GM18517 (cell line): ENCODE measurements around the gene ATP5F1A.
A peak's percentile ranks its signal among the peaks of the same experiment; 100 is the strongest.
"Not testable (repeated sequence)": the region's sequence is repeated elsewhere in the genome, so short reads cannot be mapped to it uniquely, and the experiment has no call there.

Experiments
- ATAC-seq: cut with Tn5 transposase; IDR thresholded peaks from one replicate; pipeline ENCODE4 v1.9.1; 2021; ENCODE audit warnings: mild to moderate bottlenecking, moderate library complexity; ENCODE audit not compliant: unreplicated experiment

The ATP5F1A gene

GRCh38 chr18:46097801-46098615 is at the start of gene ATP5F1A:
Gene ATP5F1A, minus strand, starts transcription at chr18:46098296. Its CDS starts 65 bp downstream, at chr18:46098231.
- peak; percentile 87 for ATAC-seq

- no peak for ATAC-seq
Measured at GRCh38 chr18:46141199-46141598, 43.1 kb upstream of the ATP5F1A start.

DNA sequence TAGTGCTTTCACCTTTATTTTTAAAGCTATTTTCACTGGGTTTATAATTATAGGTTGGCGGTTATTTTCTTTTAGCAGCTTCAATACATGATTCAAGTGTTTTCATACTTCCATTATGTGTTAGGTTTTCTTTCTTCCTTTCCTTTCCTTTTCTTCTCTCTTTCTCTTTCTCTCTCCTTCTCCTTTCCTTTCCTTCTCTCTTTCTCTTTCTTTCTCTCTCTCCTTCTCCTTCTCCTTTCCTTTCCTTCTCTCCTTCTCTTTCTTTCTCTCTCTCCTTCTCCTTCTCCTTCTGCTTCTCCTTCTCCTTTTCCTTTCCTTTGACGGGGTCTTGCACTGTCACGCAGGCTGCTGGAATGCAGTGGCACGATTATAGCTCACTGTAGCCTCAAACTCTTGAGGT is 42.1 kb upstream of the ATP5F1A start:
- ATAC-seq, result no peak

DNA sequence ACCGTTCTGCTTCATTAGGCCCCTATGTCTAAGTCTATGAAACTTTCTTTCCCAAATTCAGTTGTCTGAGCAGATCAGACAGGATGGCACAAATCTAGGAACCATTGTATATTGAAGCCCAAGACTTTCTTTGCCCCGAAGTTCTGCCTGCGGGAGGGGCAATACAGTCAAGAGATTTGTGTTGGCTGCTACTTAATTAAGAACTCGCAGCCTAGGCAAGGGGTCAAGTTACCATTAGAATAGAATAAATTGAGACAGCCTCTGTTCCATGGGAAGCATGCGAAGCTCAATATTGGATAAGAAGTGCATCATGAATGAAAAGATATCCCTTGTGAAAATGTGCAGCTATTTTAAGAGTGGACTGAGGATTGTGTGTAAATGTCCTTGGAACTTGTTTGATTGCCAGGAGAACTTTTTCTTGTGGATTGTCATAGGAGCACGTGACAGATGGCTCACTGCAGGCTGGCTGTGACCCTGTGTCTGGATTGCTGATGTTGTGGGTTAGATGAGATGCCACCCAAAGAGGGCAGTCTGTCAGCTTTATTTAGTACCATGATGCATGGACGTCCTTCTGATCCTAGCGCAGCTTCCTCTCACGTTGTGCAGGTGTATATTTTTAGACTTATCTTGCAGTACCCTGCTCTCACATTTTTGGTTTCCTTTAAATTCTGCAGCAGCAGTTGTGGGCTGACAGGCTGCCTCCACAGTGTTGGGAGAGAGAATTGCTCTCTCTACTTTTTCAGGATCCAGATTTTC is 37.0 kb upstream of the ATP5F1A start:
- no peak for ATAC-seq

DNA sequence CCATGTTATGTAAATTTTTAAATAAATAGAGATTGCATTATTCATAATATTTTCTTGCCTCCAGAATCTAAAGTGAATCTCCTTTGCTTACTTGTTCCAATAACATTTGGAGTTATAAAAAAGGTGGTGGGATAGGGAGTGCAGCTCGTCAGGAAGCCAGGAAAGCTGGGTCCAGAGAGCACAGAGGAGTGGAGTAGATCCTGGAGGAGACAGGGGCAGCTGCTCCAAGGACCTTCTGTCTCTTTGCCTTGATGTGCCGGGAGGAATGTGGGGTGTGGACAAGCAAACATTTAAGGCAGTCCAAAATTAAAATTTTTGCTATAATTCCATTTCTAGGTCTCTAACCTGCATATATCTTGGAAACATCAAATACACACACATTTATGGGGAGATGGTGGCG is 35.4 kb upstream of the ATP5F1A start:
- ATAC-seq, result no peak

GRCh38 chr18:46130549-46130948 is 32.5 kb upstream of the ATP5F1A start:
- ATAC-seq, result not testable (repeated sequence)

DNA sequence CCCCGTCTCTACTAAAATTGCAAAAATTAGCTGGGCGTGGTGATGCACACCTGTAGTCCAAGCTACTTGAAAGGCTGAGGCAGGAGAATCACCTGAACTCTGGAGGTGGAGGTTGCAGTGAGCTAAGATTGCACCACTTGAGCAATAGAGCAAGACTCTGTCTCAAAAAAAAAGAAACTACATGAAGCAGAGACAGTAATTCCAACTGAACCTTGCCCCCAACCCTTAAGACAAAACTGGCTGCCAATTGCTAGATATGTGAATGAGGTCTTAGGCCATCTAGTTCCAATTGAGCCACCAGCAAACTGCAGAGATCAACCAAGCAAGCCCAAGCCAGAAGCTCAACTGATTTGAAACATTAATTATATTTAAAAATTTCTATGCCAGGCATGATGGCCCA is 32.0 kb upstream of the ATP5F1A start:
- ATAC-seq, result no peak

DNA sequence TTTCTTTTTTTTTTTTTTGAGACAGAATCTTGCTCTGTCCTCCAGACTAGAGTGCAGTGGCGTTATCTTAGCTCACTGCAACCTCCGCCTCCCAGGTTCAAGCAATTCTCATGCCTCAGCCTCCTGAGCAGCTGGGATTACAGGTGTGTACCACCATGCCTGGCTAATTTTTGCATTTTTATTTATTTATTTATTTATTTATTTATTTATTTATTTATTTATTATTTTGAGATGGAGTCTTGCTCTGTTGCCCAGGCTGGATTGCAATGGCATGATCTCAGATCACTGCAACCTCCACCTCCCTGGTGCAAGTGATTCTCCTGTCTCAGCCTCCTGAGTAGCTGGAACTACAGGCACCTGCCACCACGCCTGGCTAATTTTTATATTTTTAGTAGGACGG is 28.5 kb upstream of the ATP5F1A start:
- not testable (repeated sequence) for ATAC-seq

DNA sequence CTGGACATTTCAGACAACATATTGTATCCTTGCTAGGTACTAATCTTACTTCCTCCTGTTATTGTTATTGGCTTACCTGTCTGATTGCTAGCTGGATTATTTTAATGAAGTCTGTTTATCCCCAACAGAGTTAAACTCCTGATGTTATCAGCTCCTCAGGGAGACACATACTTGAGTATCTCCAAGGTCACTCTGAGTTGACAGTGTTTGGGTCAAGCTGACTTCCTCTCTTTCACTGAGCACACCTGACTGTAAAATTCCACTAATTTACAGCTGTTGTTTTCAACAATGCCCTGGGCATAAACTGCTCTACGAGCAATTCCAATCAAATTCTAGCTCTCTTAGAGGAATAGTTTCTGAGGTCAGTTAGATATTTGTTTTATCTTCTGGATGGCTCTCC is 15.7 kb upstream of the ATP5F1A start:
- no peak for ATAC-seq

DNA sequence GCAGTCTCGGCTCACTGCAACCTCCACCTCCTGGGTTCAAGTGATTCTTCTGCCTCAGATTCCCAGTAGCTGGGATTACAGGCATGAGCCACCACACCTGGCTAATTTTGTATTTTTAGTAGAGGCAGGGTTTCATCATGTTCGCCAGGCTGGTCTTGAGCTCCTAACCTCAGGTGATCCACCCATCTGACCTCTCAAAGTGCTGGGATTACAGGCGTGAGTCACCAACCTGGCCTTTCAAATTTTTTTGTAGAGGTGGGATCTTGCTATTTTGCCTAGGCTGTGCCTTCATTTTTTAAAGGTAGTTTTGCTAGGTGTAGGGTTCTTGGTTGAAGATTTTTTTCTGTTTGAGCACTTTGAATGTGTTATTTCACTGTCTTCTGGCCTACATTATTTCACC is 12.3 kb upstream of the ATP5F1A start:
- ATAC-seq, result no peak

GRCh38 chr18:46109386-46109785 is 11.3 kb upstream of the ATP5F1A start:
- ATAC-seq, result no peak

DNA sequence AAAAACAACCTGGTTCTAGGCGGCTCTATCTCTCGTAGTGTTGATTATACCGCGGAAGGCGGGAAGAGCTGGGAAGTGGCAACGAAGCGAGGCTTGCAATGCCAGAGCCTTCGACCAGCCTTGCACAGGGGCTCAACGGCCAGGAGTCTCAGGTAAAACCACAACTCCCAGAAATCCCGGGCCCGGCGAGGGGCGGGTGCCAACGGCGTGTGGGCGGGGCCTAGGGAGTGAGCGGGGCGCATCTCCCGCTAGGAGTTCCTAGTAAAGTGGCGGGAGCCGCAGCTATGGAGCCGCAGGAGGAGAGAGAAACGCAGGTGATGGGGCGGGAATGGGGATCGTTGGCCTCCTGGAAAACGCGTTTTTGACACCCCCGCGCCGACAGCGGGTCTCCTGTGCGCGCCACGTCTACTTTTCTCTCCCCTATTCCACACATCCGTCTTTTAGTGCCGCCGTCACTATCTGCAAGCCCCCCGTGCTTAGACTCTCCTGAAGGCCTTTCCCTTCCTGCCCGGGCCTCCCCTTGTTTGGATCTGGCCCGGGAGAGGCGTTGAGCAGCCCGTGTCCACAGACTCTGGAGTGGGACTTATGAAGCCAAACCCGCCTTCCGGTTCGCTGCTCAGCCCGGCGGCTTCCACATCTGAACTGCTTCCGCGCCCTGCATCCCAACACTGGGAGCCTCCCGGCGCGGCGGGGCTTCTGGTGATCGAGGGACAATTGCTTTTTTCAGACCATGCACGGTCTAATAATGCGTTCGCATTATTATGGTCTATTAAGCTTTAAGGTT is 6.2 kb upstream of the ATP5F1A start, which contains the start of gene HAUS1:
HAUS1 (plus strand) TSS at position 258 of the 784 bp plus-strand sequence; CDS start at position 285, 27 bp downstream.
- peak; percentile 83 for ATAC-seq

- no peak for ATAC-seq
Measured at GRCh38 chr18:46099463-46099862, 1.4 kb upstream of the ATP5F1A start.

DNA sequence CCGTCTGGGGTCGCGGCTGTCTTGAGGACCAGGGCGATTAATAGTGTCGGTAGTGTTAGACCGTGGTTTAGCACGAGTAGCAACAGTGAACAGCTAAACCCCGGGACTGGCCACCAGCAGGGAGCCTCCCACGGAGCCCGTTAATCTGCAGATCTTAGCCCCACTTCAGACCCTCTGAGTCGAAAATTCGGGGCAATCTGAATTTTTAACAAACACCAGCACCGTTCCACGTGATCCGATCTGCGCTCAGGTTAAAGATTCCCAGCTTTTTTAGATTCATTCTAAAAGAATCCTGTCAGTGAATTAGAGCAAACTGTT is 479 bp upstream of the ATP5F1A start:
- no peak for ATAC-seq

- ATAC-seq, result no peak
Measured at GRCh38 chr18:46097431-46097800, 680 bp downstream of the ATP5F1A start.

DNA sequence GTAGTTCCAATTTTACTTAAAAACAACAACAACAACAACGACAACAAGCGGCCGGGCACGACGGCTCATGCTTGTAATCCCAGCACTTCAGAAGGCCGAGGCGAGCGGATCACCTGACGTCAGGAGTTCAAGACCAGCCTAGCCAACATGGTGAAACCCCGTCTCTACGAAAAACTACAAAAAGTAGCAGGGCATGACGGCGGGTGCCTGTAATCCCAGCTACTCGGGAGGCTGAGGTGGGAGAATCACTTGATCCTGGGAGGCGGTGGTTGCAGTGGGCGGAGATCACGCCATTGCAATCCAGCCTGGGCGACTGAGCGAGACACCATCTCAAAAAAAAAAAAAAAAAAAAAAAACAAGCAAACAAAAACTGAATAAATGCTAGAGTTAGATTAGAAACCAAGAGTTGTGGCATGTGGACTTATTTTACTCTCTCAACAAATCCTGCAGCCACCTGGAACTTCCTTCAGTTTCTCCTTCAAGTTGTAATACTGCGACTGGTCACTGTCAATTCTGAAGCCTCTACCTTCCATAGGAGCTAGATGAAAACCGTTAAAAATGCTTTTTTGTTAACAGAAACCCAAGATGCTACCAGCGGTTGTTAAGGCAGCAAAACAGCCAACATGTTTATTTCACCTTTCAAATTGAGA is 1.3 kb downstream of the ATP5F1A start:
- ATAC-seq, result no peak

GRCh38 chr18:46095532-46095931 is 2.6 kb downstream of the ATP5F1A start:
- no peak for ATAC-seq

GRCh38 chr18:46088501-46088900 is 9.6 kb downstream of the ATP5F1A start:
- not testable (repeated sequence) for ATAC-seq

GRCh38 chr18:46084431-46084830 is 13.7 kb downstream of the ATP5F1A start:
- ATAC-seq, result no peak

DNA sequence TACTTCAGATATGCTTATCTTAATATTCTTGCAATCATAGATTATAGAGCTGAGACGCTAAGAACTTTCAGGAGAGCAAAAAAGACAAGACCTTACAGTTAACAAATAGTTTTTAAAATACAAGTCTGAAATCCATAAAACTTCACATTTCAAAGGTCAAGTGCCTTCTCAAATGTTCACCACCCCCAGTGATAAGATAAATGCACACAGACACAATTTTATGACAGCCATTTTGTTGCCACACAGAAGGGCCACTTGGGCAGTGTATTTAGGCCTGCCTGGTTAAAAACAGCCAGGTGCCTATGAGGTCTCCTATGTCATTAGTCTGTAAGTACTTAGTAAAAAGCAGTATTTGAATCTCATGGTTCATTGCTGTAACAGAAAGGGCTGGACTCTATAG is 17.9 kb downstream of the ATP5F1A start:
- ATAC-seq, result no peak

GRCh38 chr18:46079336-46079735 is 18.8 kb downstream of the ATP5F1A start:
- no peak for ATAC-seq
